ENCODE data around the gene RNF152.

RNF152 gene

DNA sequence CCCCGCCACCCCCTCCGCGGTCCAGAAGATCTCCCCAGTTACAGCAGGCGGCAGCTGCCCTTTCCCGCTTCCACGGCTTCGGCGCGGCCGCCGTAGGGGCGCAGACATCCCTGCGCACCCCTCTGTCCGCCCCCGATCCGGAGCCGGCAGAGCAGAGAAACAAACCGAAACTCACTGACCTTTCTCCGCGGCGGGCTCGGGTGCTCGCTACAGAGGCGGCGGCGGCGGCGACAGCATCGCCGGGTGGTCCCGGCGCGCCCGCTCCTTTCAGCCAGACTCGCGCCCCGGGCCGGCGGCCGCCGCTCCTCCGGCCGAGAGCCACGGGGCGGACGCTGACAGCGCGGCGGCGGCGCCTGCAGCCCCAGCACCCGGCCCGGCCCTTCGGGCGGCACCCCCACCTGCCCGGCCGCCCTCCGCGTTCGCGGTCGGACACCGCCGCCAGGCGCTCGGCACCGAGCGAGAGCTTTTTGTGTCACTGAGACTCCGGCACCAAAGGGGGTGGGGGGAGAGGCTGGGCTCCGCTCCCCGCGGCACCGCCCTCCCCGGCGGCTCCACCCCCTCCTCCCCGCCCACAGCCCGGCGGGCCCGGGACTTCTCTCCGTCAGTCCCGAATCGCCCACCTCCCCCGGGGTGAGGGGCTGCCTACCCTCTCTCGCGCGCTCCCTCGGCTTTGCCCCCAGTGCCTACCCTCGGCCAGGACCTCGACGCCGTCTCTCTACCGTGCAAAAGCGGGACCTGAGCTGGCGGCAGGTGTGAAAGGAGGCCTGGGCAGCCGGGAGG lies 1.4 kb upstream of the RNF152 start:
- DNase-seq, result peak; percentile 76

DNA sequence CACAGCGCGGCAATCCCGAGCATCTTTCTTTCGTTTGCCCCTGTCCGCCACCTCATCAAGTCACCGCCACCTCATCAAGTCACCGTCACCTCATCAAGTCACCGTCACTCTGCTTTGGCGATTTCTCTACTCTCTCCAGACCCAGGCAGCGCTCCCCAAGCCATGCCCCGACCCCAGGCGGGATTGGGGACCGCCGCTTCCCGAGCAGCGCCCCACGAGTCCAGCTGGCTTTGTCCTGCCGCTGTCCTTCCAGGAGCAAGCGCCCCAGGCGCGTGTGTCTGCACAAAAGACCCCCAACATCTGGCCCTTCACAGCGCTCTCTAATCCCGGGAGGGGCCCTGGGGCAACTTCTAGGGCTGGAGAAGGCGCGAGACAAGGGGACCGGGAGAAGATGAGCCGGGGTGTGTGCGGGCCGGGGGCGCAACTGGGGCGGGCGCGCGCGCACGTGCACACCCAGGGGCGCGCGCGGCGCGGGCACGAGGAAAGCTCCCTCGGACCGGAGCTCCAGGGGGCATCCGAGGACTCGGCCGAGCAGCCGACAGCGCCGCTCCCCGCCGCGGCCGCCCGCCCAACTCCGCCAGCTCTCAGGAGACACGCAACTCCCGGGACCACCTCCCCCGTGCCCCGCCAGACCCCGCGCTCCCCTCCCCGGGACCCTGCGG lies 633 bp upstream of the RNF152 start:
- DNase-seq, result peak; percentile 23

DNA sequence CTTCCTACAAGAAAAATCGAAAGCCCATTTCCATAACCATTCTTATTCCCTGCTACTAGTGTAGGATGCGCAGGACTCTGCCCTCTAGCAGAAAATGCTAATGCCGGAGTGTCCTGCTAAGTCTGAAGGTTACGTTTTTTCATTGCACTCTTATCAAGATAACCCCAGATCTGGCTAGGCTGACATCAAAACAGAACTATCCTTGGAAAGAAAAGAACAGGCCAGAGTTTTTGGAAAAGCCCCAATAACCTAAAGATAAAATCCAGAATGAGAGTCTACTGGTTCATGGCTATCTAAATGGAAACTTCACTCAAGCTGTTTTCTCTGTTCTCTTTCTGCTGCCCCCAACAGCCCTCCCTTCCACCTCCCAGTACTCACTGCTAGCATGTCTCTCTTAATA lies 913 bp downstream of the RNF152 start:
- DNase-seq, result no peak

DNA sequence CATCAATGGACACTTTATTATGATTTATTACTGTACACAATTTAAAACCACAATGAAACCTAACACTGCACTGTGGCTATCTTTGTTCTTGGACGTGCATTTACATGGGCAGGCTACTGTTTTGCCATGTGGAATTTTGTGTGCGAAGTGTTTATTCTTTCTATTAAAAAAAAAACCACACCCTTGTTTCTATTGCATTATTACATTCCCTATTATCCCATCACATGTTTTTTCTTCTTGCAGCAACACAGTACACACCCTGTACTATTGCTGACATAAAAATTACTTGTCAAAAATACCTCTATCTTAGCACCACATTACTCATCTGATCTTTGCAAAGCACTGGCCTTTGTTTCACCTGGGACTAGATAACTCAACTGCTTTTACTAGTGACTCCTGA lies 1.5 kb downstream of the RNF152 start:
- no peak for DNase-seq

DNA sequence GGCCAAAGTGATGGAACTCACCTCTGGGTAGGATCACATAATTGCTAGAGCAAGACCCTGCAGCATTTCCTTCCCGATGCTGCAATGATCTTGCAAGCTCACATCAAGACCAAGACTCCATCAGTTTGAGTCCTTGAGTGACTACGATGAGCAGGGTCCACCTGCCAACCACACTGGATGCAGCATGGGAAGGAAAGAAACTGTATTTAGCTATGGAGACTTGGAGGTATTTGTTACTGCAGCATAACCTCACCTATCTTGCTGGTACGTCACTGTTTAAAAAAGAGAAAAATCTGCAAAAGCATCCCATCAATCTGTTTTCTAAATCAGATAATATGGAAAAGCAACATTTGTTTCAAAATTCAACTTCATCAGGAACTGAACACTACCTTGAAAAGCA lies 2.5 kb downstream of the RNF152 start:
- DNase-seq, result no peak

DNA sequence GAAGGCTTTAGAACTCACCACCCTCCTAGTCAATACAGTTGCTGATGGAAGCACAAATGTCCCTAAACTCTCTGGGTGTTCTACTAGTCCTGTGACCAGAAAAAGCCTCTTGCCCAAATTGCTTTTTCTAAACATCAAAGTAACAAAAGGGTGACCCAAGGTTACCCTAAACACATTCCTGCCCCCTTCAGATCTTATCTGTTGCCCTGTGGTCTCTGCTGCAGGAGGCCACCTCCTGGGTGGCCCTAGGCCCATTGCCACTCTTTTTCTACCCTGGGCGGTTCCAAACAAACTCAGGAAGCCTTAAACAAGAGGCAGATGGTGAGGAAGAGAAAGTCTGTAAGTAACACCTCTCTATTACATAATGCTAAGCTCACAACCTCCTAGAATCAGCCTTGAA lies 3.3 kb downstream of the RNF152 start:
- DNase-seq, result no peak

DNA sequence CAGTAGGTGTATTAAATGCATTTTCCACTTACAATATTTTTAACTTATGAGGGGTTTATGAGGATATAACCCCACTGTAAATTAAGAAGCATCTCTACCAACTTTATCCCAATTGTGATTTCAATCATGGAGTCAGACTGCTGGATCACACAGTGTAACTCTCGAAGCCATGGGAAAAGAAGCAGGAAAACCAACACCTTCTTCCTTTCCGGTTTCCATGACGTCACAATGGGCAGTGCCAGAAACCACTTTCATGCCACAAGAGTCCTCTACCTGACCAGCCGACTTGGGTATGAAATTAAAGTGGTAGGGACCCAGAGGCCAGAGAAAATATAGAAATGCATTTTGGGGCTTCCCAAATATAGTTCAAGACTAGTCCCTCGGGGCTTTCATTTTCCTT lies 4.2 kb downstream of the RNF152 start:
- no peak for DNase-seq

DNA sequence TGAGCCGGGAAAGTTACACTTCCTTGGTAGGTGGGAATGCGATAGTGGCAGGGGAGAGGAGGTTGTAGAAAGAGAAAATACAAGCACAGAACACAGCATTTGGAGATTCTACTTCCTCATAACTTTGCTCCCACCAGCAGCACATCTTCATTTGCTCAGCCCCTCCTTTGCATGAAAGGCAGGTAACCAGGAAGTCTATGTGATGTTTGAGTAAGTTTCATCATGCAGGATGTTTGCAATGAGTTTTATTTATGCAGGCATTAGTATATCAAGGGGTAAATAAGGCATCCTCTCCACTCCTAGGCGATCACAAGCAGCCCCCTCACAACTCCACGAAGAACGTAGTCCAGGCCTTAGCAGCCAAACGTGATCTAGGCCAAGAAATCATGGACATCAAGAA lies 5.0 kb downstream of the RNF152 start:
- DNase-seq, result no peak

DNA sequence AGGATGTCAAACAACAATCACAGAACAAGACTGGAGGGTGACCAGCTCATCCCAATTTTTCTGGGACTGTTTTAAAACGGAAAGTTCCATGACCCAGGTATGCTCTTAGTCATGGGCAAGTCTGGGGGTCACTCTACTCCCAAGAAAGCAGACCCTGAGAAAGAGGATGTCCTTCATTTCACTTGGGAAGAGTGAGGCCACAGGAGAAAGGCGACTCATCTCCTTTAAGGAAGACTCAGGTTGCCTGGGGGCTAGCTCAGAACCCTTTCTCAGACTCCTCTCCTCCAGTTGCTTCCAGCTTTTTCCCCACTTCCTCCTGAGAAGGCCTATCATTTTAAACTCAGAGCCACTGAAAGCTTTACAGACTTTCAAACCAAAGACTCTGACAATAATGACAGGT lies 9.3 kb downstream of the RNF152 start:
- no peak for DNase-seq

DNA sequence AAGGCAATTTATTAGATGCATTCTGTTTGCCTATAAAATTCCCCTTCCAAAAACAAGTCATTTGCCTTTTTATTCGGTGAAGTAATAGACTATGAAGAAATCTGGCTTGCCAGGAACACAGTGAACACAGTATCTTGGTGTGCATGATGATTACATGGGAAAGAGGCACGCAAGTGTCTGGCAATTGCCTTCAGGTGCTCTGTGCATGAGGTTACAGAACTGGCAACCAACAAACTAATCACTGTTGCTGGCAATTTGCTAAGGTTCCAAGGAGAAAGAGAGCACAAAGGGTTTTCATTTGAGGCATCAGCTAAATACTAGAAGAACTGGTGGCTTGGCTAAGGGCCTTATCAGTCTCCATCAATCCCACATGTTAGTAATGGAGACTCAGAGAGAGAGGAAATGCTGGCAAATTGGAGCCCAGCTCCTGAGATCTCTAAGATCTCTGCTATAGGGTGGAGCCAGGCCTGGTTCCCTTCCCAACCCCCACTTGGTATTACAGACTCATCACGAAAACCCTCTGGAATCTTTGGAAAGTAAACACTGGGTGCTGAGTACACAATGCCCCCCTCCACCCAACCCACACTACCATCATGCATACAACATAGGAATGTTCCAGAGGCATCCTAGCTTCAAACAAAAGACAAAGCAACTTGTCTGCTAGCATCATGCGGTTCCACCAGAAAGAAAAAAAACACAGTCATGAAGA lies 10.4 kb downstream of the RNF152 start:
- DNase-seq, result no peak

DNA sequence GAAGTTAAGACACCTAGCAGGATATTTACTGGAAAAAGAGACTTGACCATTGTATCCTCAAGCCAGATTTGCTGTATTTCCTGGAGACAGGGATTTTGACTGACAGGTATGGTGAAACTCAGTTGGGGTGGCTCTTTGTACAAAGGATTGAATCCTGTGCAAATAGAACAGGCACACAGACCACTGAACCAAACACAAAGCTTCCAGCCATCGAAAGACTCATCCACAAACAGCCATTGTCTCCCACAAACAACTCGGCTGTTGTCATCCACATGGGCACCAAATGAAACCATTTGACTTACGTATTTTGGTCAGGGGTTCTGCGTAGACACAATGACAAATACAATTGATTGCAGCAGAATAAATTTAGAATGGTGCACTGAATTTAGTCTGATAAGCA lies 15.9 kb downstream of the RNF152 start:
- DNase-seq, result no peak

DNA sequence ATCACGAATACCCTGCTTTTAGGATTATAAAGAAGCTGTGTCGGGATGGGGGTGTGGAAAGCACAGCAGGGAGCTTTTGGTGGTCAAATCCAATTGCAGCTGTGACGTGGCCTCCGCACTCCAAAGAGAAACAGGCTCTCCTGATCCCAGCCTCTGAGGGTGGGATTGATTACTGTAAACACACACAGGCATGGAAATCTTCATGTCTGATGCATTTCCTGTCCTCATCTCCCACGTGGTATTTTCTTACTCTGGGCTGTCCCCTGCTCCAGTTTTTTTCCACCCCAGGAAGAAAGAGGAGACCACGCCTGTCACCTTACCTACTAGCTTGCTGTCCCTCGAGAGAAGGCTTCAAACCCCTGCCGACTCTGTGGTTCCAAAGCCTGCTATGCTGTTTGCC lies 22.7 kb downstream of the RNF152 start:
- DNase-seq, result no peak

DNA sequence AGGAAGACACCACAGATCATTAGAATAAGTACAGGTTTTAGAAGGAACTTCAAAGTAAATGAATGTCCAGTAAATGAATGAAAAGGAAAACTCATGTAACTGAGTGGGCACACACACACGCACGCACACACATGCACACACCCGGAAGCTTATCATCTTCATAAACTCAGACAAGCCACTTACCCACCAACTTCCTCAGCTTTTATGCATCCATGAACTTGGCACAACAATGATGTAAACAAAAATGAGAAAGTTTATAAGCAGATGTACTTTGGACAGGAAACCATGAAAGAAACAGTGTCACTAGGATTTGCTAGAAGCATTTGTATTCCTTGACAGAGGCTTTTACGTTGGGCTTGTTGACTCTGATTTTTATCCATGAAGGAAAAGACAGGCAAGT lies 23.2 kb downstream of the RNF152 start:
- DNase-seq, result no peak

DNA sequence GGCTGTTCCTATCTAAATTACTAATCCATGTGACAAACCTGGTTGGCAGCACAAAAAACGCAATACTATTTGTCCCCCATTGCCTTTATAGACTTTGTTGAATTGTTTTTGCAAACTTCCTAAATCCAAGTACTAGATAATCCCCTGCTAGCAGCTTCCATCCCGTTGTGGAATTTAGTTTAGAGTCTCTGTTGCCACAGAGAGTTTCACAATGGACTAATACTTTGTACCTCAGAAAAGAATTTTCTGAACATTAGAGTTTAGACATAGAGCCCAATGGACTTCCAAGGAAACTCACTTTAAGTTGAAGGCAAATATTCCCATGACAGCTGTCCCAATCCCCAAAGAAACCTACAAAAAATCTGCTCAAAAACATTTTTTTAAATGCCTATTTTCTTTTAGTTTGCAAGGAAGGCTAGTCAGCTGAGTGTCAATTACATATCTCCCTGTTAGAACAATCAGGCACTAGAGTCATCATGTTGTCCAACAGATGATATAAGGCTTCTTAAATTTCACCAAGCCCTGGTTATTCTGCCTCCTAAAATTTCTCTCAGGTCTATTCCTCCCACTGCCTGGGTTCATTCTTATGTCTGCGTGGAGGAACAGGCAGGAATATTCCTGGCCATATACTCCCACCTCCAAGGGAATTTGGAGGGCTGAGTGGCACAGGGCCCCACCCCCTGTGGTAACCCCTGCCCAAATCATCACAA lies 27.2 kb downstream of the RNF152 start:
- DNase-seq, result no peak

DNA sequence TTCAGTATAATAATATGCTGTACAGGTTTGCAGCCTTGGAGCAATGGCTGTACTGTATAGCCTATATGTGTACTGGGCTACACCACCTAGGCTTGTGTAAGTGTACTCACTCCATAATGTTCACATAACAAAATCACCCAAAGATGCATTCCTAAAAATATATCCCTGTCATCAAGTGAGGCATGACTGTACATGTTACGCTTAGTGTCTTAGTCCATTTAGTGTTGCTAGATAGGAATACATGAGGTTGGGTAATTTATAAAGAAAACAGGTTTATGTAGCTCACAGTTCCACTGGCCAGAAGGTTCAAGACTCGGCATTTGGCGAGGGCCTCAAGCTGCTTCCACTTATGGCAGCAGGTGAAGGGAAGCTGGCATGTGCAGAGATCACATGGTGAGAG lies 31.4 kb downstream of the RNF152 start:
- no peak for DNase-seq

DNA sequence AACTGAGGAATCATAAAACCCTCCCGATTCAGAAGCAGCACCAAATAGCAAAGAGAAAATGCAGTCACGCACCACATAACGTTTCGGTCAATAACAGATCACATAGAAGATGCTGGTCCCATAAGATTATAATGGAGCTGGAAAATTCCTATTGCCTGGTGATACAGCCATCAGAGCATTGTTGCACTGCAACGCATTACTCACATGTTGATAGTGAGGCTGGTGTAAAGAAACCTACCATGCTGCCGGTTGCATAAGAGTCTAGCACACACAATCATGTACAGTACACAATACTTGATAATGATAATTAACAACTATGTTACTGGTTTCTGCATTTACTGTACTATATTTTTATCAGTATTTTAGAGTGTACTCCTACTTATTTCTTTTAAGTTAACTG lies 32.5 kb downstream of the RNF152 start:
- no peak for DNase-seq

DNA sequence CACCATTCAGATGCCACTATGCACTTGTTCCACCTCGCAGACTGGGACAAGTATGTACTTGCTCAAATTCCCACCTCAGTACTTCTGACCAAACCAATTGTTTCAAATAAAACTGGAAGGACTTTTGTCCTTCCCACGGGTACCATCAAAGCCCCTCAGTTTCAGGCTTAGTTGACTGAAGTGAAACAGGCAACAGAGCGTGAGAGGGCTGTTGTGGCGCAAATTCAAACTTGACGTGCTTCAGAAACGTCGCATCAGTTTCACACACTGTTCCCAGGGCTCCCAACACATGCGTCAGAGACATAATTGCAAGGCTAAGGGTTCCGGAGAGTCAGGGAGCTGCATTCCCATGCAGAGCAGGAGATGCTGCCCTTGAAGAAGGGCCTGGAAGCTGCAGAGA lies 33.7 kb downstream of the RNF152 start:
- DNase-seq, result no peak

DNA sequence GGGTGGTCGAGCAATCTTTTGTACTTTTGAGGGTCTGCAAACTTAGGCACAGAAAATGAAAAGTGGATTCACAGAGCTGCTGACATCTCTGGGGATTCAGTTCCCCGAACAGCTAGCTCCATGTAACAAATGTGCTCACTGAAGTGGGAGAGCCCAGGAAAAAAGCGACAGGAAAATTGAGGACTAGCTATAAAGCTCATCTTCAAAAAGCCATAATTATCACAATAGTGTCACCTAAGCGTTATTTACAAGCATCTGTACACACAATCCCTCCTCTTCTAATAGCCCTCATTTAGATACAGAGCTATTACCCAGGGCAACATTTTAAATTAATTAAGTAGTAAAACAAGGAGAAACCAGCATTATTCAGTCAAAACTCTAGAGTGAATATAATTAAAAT lies 36.1 kb downstream of the RNF152 start:
- no peak for DNase-seq

DNA sequence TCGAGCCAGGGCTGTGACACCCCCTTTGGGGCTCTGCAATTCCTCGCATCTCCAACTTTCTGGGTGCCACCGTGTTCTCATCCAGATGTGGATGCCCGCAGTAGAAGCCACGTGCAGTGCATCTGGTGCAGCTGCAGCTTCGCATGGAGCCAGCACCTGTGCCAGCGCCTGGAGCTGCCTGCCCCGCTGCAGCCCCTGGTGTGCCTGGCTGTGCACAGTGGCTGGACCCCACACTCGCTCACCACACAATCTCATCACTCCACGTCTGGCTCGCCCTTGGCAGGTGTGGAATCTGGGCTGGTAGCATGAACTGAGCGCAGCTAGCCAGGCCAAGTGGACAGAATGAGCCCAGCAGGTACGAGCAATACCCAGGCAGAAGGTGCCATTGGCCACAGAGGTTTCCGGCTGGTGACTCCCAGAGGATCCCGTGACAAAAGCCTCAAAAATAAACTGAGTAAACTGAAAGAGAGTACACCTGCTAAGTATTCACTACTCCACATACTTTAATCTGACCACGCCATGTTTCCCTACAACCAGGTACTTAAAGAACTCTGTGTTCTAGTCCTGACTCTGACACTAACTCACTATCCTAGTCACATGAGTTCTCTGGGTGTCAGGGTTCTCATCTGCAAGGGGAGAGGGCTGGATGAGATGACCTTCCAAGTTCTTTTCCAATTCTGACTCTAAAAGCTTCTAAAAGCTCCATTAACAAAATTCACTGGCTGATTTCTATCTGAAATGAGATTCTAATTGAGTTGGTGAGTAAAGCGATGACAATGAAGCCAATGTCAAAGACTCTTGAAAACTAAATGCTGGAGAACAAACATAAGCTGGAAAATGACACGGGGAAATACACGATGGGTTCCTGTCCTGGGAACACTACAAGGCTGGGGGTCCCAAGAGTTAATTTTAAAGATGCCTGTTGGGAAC lies 37.1 kb downstream of the RNF152 start:
- no peak for DNase-seq

DNA sequence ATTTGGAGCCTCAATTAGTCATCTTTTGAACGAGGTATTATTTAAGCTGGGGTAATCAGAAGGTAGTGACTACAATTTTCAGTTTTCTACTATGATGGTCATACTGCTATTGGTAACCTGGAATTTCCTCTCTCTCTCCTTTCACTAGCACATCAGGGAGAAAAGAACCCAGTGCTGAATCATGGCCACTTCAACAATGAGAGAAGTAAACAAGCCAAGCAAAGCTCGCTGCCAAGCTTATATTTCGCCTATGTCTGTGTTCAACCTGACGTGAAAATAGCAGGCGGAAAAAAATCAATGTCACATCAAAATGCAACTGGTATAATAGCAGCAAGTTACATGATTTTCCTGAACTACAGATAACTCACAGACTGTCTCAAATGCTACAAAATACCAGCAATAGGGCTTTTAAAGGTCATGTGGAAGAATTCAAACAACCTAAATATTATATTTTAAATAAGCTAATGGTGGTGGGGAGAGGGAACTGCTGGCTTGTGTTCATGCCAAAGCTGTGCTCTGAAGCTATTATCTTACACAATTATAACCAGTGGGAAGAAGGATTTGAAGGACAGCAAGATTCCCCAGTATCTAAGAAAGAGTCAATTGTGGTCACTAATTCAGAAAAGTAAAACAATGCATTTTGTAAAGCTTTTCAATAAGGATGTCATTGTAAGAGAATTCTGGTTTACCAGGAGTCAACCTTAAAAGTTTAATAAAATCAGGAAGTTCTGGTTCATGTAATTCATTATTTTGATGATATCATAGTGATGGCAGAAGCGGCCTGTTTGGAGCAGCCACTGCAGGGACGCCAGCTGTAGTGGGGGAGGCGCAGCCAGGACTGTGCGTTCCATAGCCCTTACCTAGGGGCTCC lies 38.0 kb downstream of the RNF152 start:
- no peak for DNase-seq

DNA sequence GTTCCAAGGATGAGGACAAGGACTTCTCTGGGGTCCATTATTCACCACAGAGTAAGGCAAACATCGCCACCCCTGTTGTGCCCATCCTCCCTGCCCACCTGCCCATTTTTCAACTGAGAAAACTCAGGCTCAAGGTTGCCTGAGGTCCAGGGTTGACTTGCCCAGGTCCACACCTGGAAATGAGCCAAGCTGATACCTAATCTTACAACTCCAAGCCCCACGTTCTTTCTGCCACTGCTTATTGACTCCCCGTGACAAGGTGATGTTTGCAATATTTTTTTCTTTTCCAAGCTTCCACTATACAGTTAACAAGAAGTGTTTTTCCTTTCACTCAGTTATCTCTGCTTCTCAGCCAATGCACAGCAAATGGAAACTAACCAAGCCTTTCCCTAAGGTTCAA lies 39.0 kb downstream of the RNF152 start:
- DNase-seq, result no peak
